ENCODE data around the gene PEAK3. TPM values are rescaled to one million over a fixed set of nuclear protein-coding genes. Genes with fewer than 3 reads are reported as not detected.

PEAK3 gene
- total RNA-seq, 1 experiment from 2014 or later = not detected

- TF ChIP-seq, protein P1, sequence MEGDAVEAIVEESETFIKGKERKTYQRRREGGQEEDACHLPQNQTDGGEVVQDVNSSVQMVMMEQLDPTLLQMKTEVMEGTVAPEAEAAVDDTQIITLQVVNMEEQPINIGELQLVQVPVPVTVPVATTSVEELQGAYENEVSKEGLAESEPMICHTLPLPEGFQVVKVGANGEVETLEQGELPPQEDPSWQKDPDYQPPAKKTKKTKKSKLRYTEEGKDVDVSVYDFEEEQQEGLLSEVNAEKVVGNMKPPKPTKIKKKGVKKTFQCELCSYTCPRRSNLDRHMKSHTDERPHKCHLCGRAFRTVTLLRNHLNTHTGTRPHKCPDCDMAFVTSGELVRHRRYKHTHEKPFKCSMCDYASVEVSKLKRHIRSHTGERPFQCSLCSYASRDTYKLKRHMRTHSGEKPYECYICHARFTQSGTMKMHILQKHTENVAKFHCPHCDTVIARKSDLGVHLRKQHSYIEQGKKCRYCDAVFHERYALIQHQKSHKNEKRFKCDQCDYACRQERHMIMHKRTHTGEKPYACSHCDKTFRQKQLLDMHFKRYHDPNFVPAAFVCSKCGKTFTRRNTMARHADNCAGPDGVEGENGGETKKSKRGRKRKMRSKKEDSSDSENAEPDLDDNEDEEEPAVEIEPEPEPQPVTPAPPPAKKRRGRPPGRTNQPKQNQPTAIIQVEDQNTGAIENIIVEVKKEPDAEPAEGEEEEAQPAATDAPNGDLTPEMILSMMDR (IDR thresholded peaks at IDR 0.05; ENCODE audit: unreplicated experiment) = no peak
- CTCF ChIA-PET = no interaction called here
- H3K4me1 Mint-ChIP-seq (ENCODE audit: insufficient read depth, unreplicated experiment) = peaks cover 5% of the 10 kb centered on the region
- no peak overlapping the region for H3K27ac Mint-ChIP-seq (ENCODE audit: low read depth, unreplicated experiment)
- H3K4me3 Mint-ChIP-seq (ENCODE audit: unreplicated experiment) = no peak overlapping the region
- POLR2A ChIA-PET = no interaction called here
- no peaks in the 10 kb centered on the region for H3K27me3 Mint-ChIP-seq (ENCODE audit: insufficient read depth, unreplicated experiment)
- no TSS peak for BruUV-seq (replicated peaks)
- intact Hi-C loops (cut with micrococcal nuclease) = no loop called here
- no peaks in the 10 kb centered on the region for H3K9me3 Mint-ChIP-seq (ENCODE audit: unreplicated experiment)
- peaks cover 65% of the 10 kb centered on the region for H3K36me3 Mint-ChIP-seq (ENCODE audit: insufficient read depth, unreplicated experiment)
- no peak for DNase-seq (ENCODE audit: unreplicated experiment)
These were observed 34.4 kb downstream of the PEAK3 start for GRCh38 chr19:2247433-2248101.

- H3K27ac Mint-ChIP-seq (ENCODE audit: low read depth, unreplicated experiment) = no peak overlapping the region
- H3K27me3 Mint-ChIP-seq (ENCODE audit: insufficient read depth, unreplicated experiment) = no peaks in the 10 kb centered on the region
- peak; percentile 67 for DNase-seq (ENCODE audit: unreplicated experiment)
- CTCF ChIA-PET = interaction anchor here (0.8 kb wide), 1 partner anchor 12 kb away, joined by 3 read pairs; no protein-coding TSS in a partner anchor
- H3K4me3 Mint-ChIP-seq (ENCODE audit: unreplicated experiment) = no peak overlapping the region
- no TSS peak for BruUV-seq (replicated peaks)
- H3K36me3 Mint-ChIP-seq (ENCODE audit: insufficient read depth, unreplicated experiment) = peaks cover 71% of the 10 kb centered on the region
- H3K9me3 Mint-ChIP-seq (ENCODE audit: unreplicated experiment) = no peaks in the 10 kb centered on the region
- intact Hi-C loops (cut with micrococcal nuclease) = no loop called here
- H3K4me1 Mint-ChIP-seq (ENCODE audit: insufficient read depth, unreplicated experiment) = peaks cover 5% of the 10 kb centered on the region
- TF ChIP-seq, protein P1 (IDR thresholded peaks at IDR 0.05; ENCODE audit: unreplicated experiment) = no peak
- POLR2A ChIA-PET = no interaction called here
These were observed 35.1 kb downstream of the PEAK3 start for GRCh38 chr19:2246801-2247361.

- CTCF ChIA-PET = interaction anchor here (0.8 kb wide), 1 partner anchor 11 kb away, joined by 3 read pairs; no protein-coding TSS in a partner anchor
- intact Hi-C loops (cut with micrococcal nuclease) = no loop called here
- H3K27ac Mint-ChIP-seq (ENCODE audit: low read depth, unreplicated experiment) = no peak overlapping the region
- peaks cover 71% of the 10 kb centered on the region for H3K36me3 Mint-ChIP-seq (ENCODE audit: insufficient read depth, unreplicated experiment)
- no peak for DNase-seq (ENCODE audit: unreplicated experiment)
- H3K4me3 Mint-ChIP-seq (ENCODE audit: unreplicated experiment) = no peak overlapping the region
- TF ChIP-seq, protein P1 (IDR thresholded peaks at IDR 0.05; ENCODE audit: unreplicated experiment) = no peak
- H3K9me3 Mint-ChIP-seq (ENCODE audit: unreplicated experiment) = no peaks in the 10 kb centered on the region
- BruUV-seq (replicated peaks) = no TSS peak
- POLR2A ChIA-PET = no interaction called here
- peaks cover 9% of the 10 kb centered on the region for H3K4me1 Mint-ChIP-seq (ENCODE audit: insufficient read depth, unreplicated experiment)
- no peaks in the 10 kb centered on the region for H3K27me3 Mint-ChIP-seq (ENCODE audit: insufficient read depth, unreplicated experiment)
These were observed 35.9 kb downstream of the PEAK3 start for GRCh38 chr19:2246014-2246620.

- Mint-ChIP-seq H3K27ac (ENCODE audit: low read depth, unreplicated experiment) (no peak overlapping the region), H3K27me3 (ENCODE audit: insufficient read depth, unreplicated experiment) (no peaks in the 10 kb centered on the region), H3K36me3 (ENCODE audit: insufficient read depth, unreplicated experiment) (peaks cover 69% of the 10 kb centered on the region), H3K4me1 (ENCODE audit: insufficient read depth, unreplicated experiment) (peaks cover 17% of the 10 kb centered on the region), H3K9me3 (ENCODE audit: unreplicated experiment) (no peaks in the 10 kb centered on the region), H3K4me3 (ENCODE audit: unreplicated experiment) (no peak overlapping the region)
- ChIA-PET POLR2A (no interaction called here), CTCF (no interaction called here)
- DNase-seq (ENCODE audit: unreplicated experiment) = no peak
- TF ChIP-seq, protein P1 (IDR thresholded peaks at IDR 0.05; ENCODE audit: unreplicated experiment) = no peak
- intact Hi-C loops (cut with micrococcal nuclease) = no loop called here
- BruUV-seq (replicated peaks) = no TSS peak
These were observed 36.7 kb downstream of the PEAK3 start for GRCh38 chr19:2245273-2245672.
